Gastrocnemius medialis (tissue), 4 donors: ENCODE measurements around the gene KCNS3.

Experiments
- CTCF ChIP-seq, 5 experiments: fragments of 450-650 bp in 3 of 5; fragments of 200-600 bp in 2 of 5; sonication (generic) in 2 of 5; IDR thresholded peaks in 4 of 5; conservative IDR thresholded peaks in 1 of 5; 1 replicate in 4 of 5; 2 replicates in 1 of 5; pipeline ENCODE4 v1.5.1; 2016 to 2019; ENCODE audit warnings: antibody characterized with exemption in 5 of 5, mild to moderate bottlenecking in 3 of 5, moderate library complexity in 3 of 5
- POLR2A ChIP-seq, 2 donors: fragments of 450-650 bp; IDR thresholded peaks; one replicate each; pipeline ENCODE4 v1.6.1; 2017; ENCODE audit warnings: antibody characterized with exemption in 2 of 2, mild to moderate bottlenecking in 2 of 2, moderate library complexity in 2 of 2

GRCh38 chr2:17839959-17840358 lies 38.5 kb upstream of the KCNS3 start:
- TF ChIP-seq POLR2A (IDR thresholded peaks at IDR 0.05) (no peak), CTCF (IDR thresholded peaks at IDR 0.05 in 4 of 5, conservative IDR thresholded peaks at IDR 0.05 in 1 of 5) (no peak)
